GM23338 (cell line): ENCODE measurements around the gene ZNF836. TPM values are rescaled to one million over a fixed set of nuclear protein-coding genes. Genes with fewer than 3 reads are reported as not detected.

ENCODE experiments used
- ATAC-seq: fragments of 200-7000 bp; cut with Tn5 transposase; 3 replicates; pipeline ENCODE4 v1.9.1; 2020
- DNase-seq: peaks from one replicate; pipeline ENCODE4 v3.0.0-alpha.2; 2015; ENCODE audit warnings: low spot score
- H2AFZ ChIP-seq: fragments of 200-600 bp; sonication (generic); 2 replicates; pipeline ENCODE4 v1.8.0; 2016; ENCODE audit warnings: antibody characterized with exemption, mild to moderate bottlenecking, moderate library complexity
- H3F3A ChIP-seq: fragments of 200-600 bp; sonication (generic); replicated peaks from 2 replicates; pipeline ENCODE4 v1.8.0; 2017; ENCODE audit warnings: antibody characterized with exemption, mixed run types, low read depth
- H3K27ac ChIP-seq: fragments of 200-600 bp; sonication (generic); 2 replicates; pipeline ENCODE4 v1.6.1; 2016; ENCODE audit warnings: low read depth
- H3K27me3 ChIP-seq: fragments of 200-600 bp; sonication (generic); 2 replicates; pipeline ENCODE4 v1.8.0; 2016; ENCODE audit warnings: mild to moderate bottlenecking, mixed run types, moderate library complexity; ENCODE audit not compliant: insufficient read depth
- H3K36me3 ChIP-seq: fragments of 200-600 bp; sonication (generic); 2 replicates; pipeline ENCODE4 v1.8.0; 2016; ENCODE audit warnings: mild to moderate bottlenecking; ENCODE audit not compliant: insufficient read depth
- H3K4me1 ChIP-seq: fragments of 200-600 bp; sonication (generic); 2 replicates; pipeline ENCODE4 v1.8.0; 2016; ENCODE audit warnings: mild to moderate bottlenecking, moderate library complexity; ENCODE audit not compliant: insufficient read depth
- H3K4me2 ChIP-seq: fragments of 200-600 bp; sonication (generic); 2 replicates; pipeline ENCODE4 v1.7.1; 2017; ENCODE audit warnings: mixed run types
- H3K4me3 ChIP-seq: fragments of 200-600 bp; sonication (generic); 2 replicates; pipeline ENCODE4 v1.6.1; 2016; ENCODE audit warnings: mixed run types
- H3K79me2 ChIP-seq: fragments of 200-600 bp; sonication (generic); replicated peaks from 2 replicates; pipeline ENCODE4 v1.8.0; 2017; ENCODE audit warnings: mild to moderate bottlenecking; ENCODE audit not compliant: insufficient read depth
- H3K9me2 ChIP-seq: fragments of 200-600 bp; sonication (generic); 2 replicates; pipeline ENCODE4 v1.8.0; 2017; ENCODE audit not compliant: insufficient read depth
- H4K20me1 ChIP-seq: fragments of 200-600 bp; sonication (generic); replicated peaks from 2 replicates; pipeline ENCODE4 v1.8.0; 2017; ENCODE audit warnings: mild to moderate bottlenecking; ENCODE audit not compliant: insufficient read depth
- H3K27ac Mint-ChIP-seq: 2 replicates; pipeline ENCODE4 v1.8.0; 2020; ENCODE audit warnings: inconsistent platforms, mild to moderate bottlenecking, moderate library complexity, mixed read lengths
- H3K27me3 Mint-ChIP-seq: 3 replicates; pipeline ENCODE4 v1.8.0; 2022; ENCODE audit warnings: low read depth, mild to moderate bottlenecking, moderate library complexity, mixed read lengths, inconsistent platforms; ENCODE audit not compliant: insufficient read depth, poor library complexity
- H3K36me3 Mint-ChIP-seq: 3 replicates; pipeline ENCODE4 v1.8.0; 2021; ENCODE audit warnings: low read depth, mild to moderate bottlenecking, inconsistent platforms, moderate library complexity, mixed read lengths
- H3K4me1 Mint-ChIP-seq: 3 replicates; pipeline ENCODE4 v1.8.0; 2020; ENCODE audit warnings: mild to moderate bottlenecking, inconsistent platforms, mixed read lengths
- H3K4me3 Mint-ChIP-seq: 3 replicates; pipeline ENCODE4 v1.8.0; 2021; ENCODE audit warnings: moderate library complexity, mild to moderate bottlenecking, inconsistent platforms, mixed read lengths
- H3K9me3 Mint-ChIP-seq: 3 replicates; pipeline ENCODE4 v1.8.0; 2020; ENCODE audit warnings: moderate library complexity, mild to moderate bottlenecking, inconsistent platforms, mixed read lengths
- CREB1 ChIP-seq: fragments of 250-450 bp; sonication (Bioruptor Pico); IDR thresholded peaks from 2 replicates; pipeline ENCODE4 v1.5.0; 2020; ENCODE audit warnings: low read depth, mild to moderate bottlenecking, moderate library complexity
- ETS1 ChIP-seq: IDR thresholded peaks from 2 replicates; pipeline ENCODE4 v1.6.1; 2016; ENCODE audit warnings: antibody characterized with exemption
- EZH2phosphoT487 ChIP-seq: fragments of 200-600 bp; sonication (generic); IDR thresholded peaks from one replicate; pipeline ENCODE4 v1.8.1; 2018; ENCODE audit warnings: antibody characterized with exemption; ENCODE audit not compliant: unreplicated experiment
- NANOG ChIP-seq: IDR thresholded peaks from 2 replicates; pipeline ENCODE4 v1.6.1; 2016; ENCODE audit warnings: antibody characterized with exemption, borderline replicate concordance
- POLR2AphosphoS5 ChIP-seq: IDR thresholded peaks from 2 replicates; pipeline ENCODE4 v1.6.1; 2016; ENCODE audit warnings: antibody characterized with exemption, low read depth
- REST ChIP-seq: IDR thresholded peaks from one replicate; pipeline ENCODE4 v1.6.1; 2018; ENCODE audit warnings: antibody characterized with exemption; ENCODE audit not compliant: unreplicated experiment
- STAT1 ChIP-seq: IDR thresholded peaks from one replicate; pipeline ENCODE4 v1.6.1; 2016; ENCODE audit warnings: antibody characterized with exemption; ENCODE audit not compliant: unreplicated experiment
- ZNF114 ChIP-seq: fragments of 250-450 bp; sonication (Bioruptor Pico); IDR thresholded peaks from 2 replicates; pipeline ENCODE4 v1.5.0; 2020; ENCODE audit warnings: mild to moderate bottlenecking, moderate library complexity
- ZNF331 ChIP-seq: fragments of 250-450 bp; sonication (Bioruptor Pico); IDR thresholded peaks from 2 replicates; pipeline ENCODE4 v1.5.0; 2020; ENCODE audit warnings: low read depth, mild to moderate bottlenecking, moderate library complexity
- polyA plus RNA-seq: library from polyadenylated mRNA; unstranded; fragments of >200 nt; fragmentation: Nextera tagmentation; extraction: Ambion mirVana; gene quantifications from 2 replicates; pipeline ENCODE4 v1.2.1, GENCODE V29; 2016
- total RNA-seq: library from RNA; depleted of rRNA; stranded (reverse); fragments of >200 nt; shearing (Covaris generic); gene quantifications from 2 replicates; pipeline ENCODE4 v1.2.3, GENCODE V29; 2014
- TF ChIP-seq, protein P1 (sequence below): fragments of 250-450 bp; sonication (Bioruptor Pico); IDR thresholded peaks from 2 replicates; pipeline ENCODE4 v1.5.0; 2020; ENCODE audit warnings: mild to moderate bottlenecking, moderate library complexity
- TF ChIP-seq, protein P2 (sequence below), 2 experiments: fragments of 200-600 bp in 1 of 2; sonication (generic) in 1 of 2; conservative IDR thresholded peaks; 2 replicates each; pipeline versions ENCODE4 v1.5.1 to v1.6.1; 2016 to 2017; ENCODE audit warnings: antibody characterized with exemption in 2 of 2, low read depth in 2 of 2, mild to moderate bottlenecking in 2 of 2, moderate library complexity in 1 of 2

The ZNF836 gene
- total and polyA plus RNA-seq, 2 experiments from 2014 or later = 11.8 to 18.6 TPM

DNA sequence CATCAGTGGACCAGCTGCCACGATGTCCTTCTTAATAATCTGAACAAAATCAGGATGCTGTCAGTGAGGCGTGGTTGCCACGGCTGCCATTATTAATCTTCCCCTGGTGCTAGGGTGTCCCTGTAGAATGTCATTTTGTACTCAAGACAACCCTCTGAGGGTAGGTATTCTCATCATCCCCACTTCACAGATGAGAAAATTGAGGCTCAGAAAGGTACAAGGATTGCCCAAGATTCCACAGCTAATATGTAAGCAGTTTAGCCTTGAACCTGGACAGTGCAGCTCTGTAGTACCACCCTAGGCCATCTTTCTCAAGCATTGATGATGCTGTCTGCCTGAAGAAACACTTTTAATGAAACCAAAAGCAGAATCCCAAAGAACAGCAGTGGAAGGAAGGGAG lies 26.5 kb upstream of the ZNF836 start:
- no peak overlapping the region for H3K27ac ChIP-seq
- Mint-ChIP-seq H3K9me3 (no peaks in the 10 kb centered on the region), H3K4me3 (no peak overlapping the region), H3K4me1 (peaks cover 13% of the 10 kb centered on the region), H3K27ac (no peak overlapping the region), H3K36me3 (peaks cover 63% of the 10 kb centered on the region), H3K27me3 (peaks cover 5% of the 10 kb centered on the region)
- H2AFZ ChIP-seq = no peak overlapping the region
- H3K36me3 ChIP-seq = peaks cover 35% of the 10 kb centered on the region
- peaks cover 97% of the 10 kb centered on the region for H3K79me2 ChIP-seq
- ATAC-seq (no peak), DNase-seq (no peak)
- H3K27me3 ChIP-seq = no peaks in the 10 kb centered on the region
- no peak overlapping the region for H3K4me2 ChIP-seq
- H3F3A ChIP-seq = no peaks in the 10 kb centered on the region
- peaks cover 40% of the 10 kb centered on the region for H4K20me1 ChIP-seq
- TF ChIP-seq POLR2AphosphoS5 (no peak), CREB1 (CRISPR knock-in tag) (no peak), NANOG (no peak), REST (no peak), ZNF114 (CRISPR knock-in tag) (no peak), ETS1 (no peak), EZH2phosphoT487 (no peak), STAT1 (no peak), ZNF331 (CRISPR knock-in tag) (no peak)
- TF ChIP-seq, protein P1, sequence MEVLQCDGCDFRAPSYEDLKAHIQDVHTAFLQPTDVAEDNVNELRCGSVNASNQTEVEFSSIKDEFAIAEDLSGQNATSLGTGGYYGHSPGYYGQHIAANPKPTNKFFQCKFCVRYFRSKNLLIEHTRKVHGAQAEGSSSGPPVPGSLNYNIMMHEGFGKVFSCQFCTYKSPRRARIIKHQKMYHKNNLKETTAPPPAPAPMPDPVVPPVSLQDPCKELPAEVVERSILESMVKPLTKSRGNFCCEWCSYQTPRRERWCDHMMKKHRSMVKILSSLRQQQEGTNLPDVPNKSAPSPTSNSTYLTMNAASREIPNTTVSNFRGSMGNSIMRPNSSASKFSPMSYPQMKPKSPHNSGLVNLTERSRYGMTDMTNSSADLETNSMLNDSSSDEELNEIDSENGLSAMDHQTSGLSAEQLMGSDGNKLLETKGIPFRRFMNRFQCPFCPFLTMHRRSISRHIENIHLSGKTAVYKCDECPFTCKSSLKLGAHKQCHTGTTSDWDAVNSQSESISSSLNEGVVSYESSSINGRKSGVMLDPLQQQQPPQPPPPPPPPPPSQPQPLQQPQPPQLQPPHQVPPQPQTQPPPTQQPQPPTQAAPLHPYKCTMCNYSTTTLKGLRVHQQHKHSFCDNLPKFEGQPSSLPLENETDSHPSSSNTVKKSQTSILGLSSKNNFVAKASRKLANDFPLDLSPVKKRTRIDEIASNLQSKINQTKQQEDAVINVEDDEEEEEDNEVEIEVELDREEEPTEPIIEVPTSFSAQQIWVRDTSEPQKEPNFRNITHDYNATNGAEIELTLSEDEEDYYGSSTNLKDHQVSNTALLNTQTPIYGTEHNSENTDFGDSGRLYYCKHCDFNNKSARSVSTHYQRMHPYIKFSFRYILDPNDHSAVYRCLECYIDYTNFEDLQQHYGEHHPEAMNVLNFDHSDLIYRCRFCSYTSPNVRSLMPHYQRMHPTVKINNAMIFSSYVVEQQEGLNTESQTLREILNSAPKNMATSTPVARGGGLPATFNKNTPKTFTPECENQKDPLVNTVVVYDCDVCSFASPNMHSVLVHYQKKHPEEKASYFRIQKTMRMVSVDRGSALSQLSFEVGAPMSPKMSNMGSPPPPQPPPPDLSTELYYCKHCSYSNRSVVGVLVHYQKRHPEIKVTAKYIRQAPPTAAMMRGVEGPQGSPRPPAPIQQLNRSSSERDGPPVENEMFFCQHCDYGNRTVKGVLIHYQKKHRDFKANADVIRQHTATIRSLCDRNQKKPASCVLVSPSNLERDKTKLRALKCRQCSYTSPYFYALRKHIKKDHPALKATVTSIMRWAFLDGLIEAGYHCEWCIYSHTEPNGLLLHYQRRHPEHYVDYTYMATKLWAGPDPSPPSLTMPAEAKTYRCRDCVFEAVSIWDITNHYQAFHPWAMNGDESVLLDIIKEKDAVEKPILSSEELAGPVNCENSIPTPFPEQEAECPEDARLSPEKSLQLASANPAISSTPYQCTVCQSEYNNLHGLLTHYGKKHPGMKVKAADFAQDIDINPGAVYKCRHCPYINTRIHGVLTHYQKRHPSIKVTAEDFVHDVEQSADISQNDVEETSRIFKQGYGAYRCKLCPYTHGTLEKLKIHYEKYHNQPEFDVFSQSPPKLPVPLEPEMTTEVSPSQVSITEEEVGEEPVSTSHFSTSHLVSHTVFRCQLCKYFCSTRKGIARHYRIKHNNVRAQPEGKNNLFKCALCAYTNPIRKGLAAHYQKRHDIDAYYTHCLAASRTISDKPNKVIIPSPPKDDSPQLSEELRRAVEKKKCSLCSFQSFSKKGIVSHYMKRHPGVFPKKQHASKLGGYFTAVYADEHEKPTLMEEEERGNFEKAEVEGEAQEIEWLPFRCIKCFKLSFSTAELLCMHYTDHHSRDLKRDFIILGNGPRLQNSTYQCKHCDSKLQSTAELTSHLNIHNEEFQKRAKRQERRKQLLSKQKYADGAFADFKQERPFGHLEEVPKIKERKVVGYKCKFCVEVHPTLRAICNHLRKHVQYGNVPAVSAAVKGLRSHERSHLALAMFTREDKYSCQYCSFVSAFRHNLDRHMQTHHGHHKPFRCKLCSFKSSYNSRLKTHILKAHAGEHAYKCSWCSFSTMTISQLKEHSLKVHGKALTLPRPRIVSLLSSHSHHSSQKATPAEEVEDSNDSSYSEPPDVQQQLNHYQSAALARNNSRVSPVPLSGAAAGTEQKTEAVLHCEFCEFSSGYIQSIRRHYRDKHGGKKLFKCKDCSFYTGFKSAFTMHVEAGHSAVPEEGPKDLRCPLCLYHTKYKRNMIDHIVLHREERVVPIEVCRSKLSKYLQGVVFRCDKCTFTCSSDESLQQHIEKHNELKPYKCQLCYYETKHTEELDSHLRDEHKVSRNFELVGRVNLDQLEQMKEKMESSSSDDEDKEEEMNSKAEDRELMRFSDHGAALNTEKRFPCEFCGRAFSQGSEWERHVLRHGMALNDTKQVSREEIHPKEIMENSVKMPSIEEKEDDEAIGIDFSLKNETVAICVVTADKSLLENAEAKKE (CRISPR knock-in tag) = no peak
- TF ChIP-seq, protein P2, sequence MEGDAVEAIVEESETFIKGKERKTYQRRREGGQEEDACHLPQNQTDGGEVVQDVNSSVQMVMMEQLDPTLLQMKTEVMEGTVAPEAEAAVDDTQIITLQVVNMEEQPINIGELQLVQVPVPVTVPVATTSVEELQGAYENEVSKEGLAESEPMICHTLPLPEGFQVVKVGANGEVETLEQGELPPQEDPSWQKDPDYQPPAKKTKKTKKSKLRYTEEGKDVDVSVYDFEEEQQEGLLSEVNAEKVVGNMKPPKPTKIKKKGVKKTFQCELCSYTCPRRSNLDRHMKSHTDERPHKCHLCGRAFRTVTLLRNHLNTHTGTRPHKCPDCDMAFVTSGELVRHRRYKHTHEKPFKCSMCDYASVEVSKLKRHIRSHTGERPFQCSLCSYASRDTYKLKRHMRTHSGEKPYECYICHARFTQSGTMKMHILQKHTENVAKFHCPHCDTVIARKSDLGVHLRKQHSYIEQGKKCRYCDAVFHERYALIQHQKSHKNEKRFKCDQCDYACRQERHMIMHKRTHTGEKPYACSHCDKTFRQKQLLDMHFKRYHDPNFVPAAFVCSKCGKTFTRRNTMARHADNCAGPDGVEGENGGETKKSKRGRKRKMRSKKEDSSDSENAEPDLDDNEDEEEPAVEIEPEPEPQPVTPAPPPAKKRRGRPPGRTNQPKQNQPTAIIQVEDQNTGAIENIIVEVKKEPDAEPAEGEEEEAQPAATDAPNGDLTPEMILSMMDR (conservative IDR thresholded peaks at IDR 0.05; ENCODE audit: low read depth in 2 of 2) = no peak
- no peaks in the 10 kb centered on the region for H3K9me2 ChIP-seq
- H3K4me1 ChIP-seq = no peaks in the 10 kb centered on the region
- no peak overlapping the region for H3K4me3 ChIP-seq
